NCI-H345 treated with DMSO at 0.1 percent for 48 hours (cell line): ENCODE data around the gene C17orf100.
"Not testable (repeated sequence)": the region's sequence is repeated elsewhere in the genome, so short reads cannot be mapped to it uniquely, and the experiment has no call there.

Experiments used
- DNase-seq: peaks from one replicate; lab custom pipeline; 2025; ENCODE audit not compliant: unreplicated experiment; lab: John Stamatoyannopoulos, UW

The C17orf100 gene

DNA sequence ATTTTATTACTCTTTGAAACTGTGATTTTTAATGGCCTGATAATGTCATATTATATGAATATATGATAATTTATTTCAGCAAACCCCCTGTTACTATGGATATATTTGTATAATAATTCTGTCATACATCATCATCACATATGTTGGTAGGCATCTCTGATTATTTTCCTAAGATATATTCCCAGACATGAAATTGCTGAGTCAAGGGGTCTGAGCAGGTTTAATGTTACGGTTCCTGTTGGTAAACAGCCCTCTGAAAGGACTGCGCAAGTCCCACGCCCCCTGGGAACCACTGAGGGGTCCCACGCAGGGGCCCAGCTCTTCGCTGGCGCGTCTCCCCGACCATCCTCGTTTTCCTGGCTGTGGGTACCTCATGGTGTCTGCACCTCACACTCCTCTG, 37.4 kb downstream of the C17orf100 start:
- DNase-seq: no peak

DNA sequence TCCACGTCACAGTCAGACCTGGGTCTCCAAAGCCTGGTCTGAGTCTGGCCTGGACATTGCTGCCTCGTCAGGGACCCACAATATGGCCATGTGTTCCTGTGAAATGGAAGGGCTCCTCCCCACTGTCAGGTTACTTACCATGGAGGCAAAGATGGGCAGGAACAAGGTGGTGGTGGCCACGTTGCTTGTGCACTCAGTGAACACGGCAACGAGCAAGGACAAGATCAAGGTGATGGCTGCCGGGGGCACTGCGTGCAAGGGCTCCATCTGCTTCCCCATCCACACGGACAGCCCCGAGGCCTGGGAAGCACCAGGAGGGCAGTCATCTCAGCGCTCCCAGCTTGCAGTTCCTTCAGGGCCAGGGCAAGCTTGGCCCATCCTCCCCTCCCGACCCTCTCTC, 39.1 kb downstream of the C17orf100 start:
- no peak for DNase-seq

DNA sequence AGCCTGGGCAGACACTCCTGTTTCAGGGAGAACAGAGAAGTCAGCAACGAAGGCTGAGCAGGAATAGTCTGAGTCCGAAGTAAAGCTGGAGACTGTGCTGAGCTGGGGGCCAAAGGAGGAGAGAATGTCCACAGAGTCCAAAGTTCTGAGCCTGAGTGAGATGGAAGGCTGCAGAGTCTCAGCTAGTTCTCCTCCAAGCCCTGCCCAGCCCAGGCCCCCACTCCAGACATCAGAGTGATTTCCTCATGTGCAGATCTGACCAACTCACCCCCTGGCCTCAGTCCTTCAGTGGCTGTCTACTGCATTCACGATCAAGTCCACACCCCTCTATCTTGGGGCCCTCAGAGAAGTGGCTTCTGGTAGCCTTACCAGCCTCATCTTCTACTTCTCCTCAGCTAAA, 40.0 kb downstream of the C17orf100 start:
- no peak for DNase-seq

DNA sequence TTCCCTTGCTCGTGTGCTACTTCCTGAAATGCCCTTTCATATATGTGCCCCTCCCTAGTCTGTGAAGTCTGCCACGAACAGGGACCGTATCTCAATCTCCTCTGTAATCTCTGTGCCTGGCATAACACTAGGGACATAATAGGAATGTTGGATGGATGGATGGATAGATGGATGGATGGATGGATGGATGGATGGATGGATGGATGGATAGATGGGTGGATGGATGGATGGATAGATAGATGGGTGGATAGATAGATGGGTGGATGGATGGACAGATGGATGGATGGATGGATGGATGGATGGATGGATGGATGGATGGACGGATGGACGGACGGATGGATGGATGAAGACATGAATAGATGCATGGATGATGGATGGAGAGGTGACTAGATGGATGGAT, 40.4 kb downstream of the C17orf100 start:
- DNase-seq: not testable (repeated sequence)

DNA sequence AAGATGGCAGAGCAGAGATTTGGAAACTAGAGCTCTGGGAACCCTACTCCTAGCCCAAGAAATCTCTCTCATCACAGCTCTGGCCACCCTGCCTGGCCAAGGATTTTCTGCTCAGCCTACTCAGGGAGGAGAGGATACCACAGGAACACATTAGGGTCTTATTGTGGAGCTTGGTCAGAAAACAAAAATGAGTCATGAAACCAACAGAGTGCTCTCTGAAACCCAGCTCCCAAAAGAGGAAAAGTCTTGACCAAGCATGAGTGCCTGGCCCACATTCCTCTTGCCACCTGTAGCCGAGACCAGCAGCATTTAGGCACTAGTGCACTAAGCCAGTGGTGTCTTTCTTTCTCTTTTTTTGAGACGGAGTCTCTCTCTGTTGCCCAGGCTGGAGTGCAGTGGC, 43.5 kb downstream of the C17orf100 start:
- DNase-seq: no peak

DNA sequence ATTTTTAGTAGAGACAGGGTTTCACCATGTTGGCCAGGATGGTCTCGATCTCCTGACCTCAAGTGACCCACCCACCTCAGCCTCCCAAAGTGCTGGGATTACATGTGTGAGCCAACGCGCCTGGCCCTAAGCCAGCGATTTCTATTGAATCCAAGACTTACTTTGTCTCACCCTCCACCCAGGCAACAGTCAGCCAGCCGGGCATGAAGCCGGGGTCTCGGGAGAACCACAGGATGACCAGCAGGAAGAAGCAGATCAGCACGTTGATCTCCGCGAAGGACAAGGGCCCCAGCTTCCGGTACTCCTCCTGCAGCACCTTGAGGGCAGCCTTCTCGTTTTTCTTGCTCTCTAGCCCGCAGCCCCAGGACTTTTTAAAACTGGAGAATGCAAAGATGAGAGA, 44.0 kb downstream of the C17orf100 start:
- no peak for DNase-seq

DNA sequence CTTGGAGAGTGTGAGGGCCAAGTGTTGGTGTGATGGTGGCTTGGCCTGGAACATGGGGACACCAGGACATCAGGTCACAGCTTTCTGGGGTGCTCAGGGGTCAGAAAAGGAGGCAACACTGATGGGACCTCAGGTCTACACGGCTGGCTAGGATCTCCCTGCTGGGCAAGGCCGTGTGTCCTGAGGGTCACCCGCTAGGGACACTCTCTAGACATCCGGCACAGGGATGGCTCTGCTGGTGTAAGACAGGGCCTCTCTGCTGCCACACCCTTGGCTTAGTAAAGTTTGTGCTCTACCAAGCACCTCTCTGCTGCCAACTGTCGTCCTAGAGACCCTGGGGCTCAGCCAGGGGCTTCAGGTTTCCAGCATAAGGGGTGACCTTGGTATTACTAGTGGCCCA, 45.3 kb downstream of the C17orf100 start:
- DNase-seq: no peak

DNA sequence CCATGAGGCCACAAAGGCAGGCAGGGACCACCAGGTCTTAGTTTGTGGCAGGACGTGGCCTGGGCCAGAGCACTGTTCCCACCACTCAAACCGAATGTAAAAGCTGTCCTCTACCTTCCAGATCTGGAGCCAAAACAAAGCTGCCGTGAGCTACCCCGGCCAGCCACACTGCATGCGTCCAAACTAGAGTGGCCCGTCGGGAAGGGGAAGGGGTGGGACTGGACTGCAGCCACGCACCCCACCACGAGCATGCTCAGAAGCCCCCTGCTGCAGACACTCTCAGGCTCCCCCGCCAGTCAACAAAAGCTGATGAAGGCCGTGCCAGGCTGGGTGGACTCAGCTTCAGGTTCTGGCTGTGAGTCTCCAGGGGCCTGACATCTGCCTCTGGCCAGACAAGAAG, 46.4 kb downstream of the C17orf100 start:
- no peak for DNase-seq

- DNase-seq: no peak
Observed at GRCh38 chr17:6699997-6700947, 48.7 kb downstream of the C17orf100 start.

GRCh38 chr17:6700948-6701307, 49.4 kb downstream of the C17orf100 start:
- no peak for DNase-seq

- no peak for DNase-seq
Observed at GRCh38 chr17:6701719-6702118, 50.2 kb downstream of the C17orf100 start.

DNA sequence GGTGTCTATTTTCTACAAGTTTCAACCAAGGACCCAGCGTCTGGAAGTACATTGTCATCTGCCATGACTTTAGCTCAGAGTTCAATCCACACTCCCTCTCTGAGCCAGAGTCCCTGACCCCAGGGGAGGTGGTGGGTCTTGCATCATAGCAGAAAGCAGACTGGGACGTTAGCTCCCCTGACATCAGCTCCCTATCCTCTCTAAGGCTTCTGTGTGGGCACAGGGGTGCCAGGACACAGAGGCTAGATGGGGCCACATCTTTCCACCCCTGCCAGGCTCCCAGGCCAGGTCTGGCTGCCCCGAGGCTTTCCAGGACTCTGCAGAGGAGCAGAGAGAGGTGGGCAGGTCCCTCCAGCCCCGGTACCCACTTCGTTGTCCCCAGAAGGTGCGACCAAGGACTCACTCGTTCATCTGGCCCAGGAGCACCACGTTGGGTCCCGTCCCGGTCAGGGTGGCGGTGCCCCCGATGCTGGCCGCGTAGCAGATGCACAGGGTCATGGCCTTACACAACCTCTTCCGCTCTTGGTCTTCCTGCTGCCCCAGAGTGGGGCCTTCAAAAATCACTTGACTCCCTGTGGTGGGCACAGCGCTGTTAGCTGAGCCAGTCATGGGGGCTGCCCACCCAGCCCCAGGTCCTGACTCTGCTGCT, 51.1 kb downstream of the C17orf100 start:
- DNase-seq: no peak
